Spleen (tissue), 11 donors: ENCODE results near the gene PTMS. TPM values are rescaled to one million over a fixed set of nuclear protein-coding genes. Genes with fewer than 3 reads are reported as not detected.
A peak's percentile ranks its signal among the peaks of the same experiment; 100 is the strongest.

Experiments
- DNase-seq: peaks from one replicate; pipeline ENCODE4 v3.0.0-alpha.2; 2020
- H3K27ac ChIP-seq, 8 donors: fragments of 200-600 bp; sonication (generic) in 7 of 8; 1 replicate in 4 of 8; 2 replicates in 4 of 8; pipeline versions ENCODE4 v1.5.0 to v1.8.0; 2016 to 2021; ENCODE audit warnings: inconsistent platforms in 4 of 8, mild to moderate bottlenecking in 4 of 8, moderate library complexity in 1 of 8
- H3K27me3 ChIP-seq, 7 donors: fragments of 200-600 bp; sonication (generic) in 6 of 7; replicated peaks in 1 of 7; 1 replicate in 4 of 7; 2 replicates in 3 of 7; pipeline versions ENCODE4 v1.5.0 to v1.8.0; 2016 to 2021; ENCODE audit warnings: inconsistent platforms in 3 of 7, mild to moderate bottlenecking in 1 of 7
- H3K36me3 ChIP-seq, 6 donors: fragments of 200-600 bp; sonication (generic) in 5 of 6; 1 replicate in 4 of 6; 2 replicates in 2 of 6; pipeline versions ENCODE4 v1.5.0 to v1.8.0; 2016 to 2021; ENCODE audit warnings: inconsistent platforms in 2 of 6
- H3K4me1 ChIP-seq, 6 donors: fragments of 200-600 bp; sonication (generic) in 5 of 6; 1 replicate in 3 of 6; 2 replicates in 3 of 6; pipeline versions ENCODE4 v1.5.0 to v1.8.0; 2016 to 2021; ENCODE audit warnings: inconsistent platforms in 3 of 6
- H3K4me3 ChIP-seq, 8 donors: fragments of 200-600 bp; sonication (generic) in 7 of 8; 1 replicate in 4 of 8; 2 replicates in 4 of 8; pipeline versions ENCODE4 v1.5.0 to v1.8.0; 2016 to 2021; ENCODE audit warnings: inconsistent platforms in 4 of 8, mild to moderate bottlenecking in 4 of 8, moderate library complexity in 2 of 8
- H3K9me3 ChIP-seq, 8 donors: fragments of 200-600 bp; sonication (generic) in 7 of 8; 1 replicate in 4 of 8; 2 replicates in 4 of 8; pipeline versions ENCODE4 v1.5.0 to v1.8.0; 2016 to 2021; ENCODE audit warnings: inconsistent platforms in 4 of 8
- CTCF ChIP-seq, 11 experiments: fragments of 200-600 bp in 7 of 11; fragments of 450-650 bp in 4 of 11; sonication (generic) in 4 of 11; IDR thresholded peaks in 8 of 11; conservative IDR thresholded peaks in 3 of 11; 1 replicate in 7 of 11; 2 replicates in 4 of 11; pipeline versions ENCODE4 v1.4.0 to v1.8.0; 2016 to 2021; ENCODE audit warnings: antibody characterized with exemption in 11 of 11, inconsistent platforms in 4 of 11, mild to moderate bottlenecking in 1 of 11
- POLR2A ChIP-seq, 3 donors: fragments of 450-650 bp; IDR thresholded peaks; one replicate each; pipeline ENCODE4 v1.5.1; 2017; ENCODE audit warnings: antibody characterized with exemption in 3 of 3, mild to moderate bottlenecking in 1 of 3
- POLR2AphosphoS5 ChIP-seq, 3 donors: sonication (generic); formaldehyde crosslinking; IDR thresholded peaks; one replicate each; pipeline ENCODE4 v1.5.1; 2017; ENCODE audit warnings: antibody characterized with exemption in 3 of 3
- WGBS, 5 donors: extraction: QIAGEN DNeasy Blood & Tissue Kit in 3 of 5; methylation state at CpG; one replicate each; pipeline versions ENCODE4 v1.1.5 to v1.1.7; 2013 to 2018; 5-methylcytosine and 5-hydroxymethylcytosine counted together
- intact Hi-C: fragments of 100-400 bp; cut with DNase I; formaldehyde crosslinking; loops from one replicate; pipeline ENCODE4 v1.15.0; 2023; ENCODE audit warnings: low total_unique reads
- polyA plus RNA-seq, 3 donors: library from polyadenylated mRNA; stranded (reverse); fragments of 200-250 nt; gene quantifications; one replicate each; pipeline ENCODE4 v1.2.1, GENCODE V29; 2013
- total RNA-seq, 7 donors: library from RNA; depleted of rRNA in 3 of 7; stranded (reverse); fragments of >200 nt in 3 of 7; fragmentation: NEBNext Ultra II Directional in 4 of 7; extraction: Animal tissue kit (Norgen Biotek cat#: 25700) in 4 of 7; gene quantifications; one replicate each; pipeline versions ENCODE4 v1.1.0 to v1.2.1, GENCODE V29; 2016 to 2021
- donor health status: healthy with polysubstance abuse.
- donor health status: DM: no; HTN: no; CAD: no; lungs with moderate emphysema.
- donor health status: DM: no; HTN: no; CAD: no.
- donor health status: Bipolar disorder and iron deficiency.
- donor health status: healthy.
- donor health status: DM: no; HTN: no; CAD: no.
- donor health status: DM: yes; HTN: yes; CAD: no.

PTMS gene
- total and polyA plus RNA-seq, 10 donors: 47.4 to 169 (median 89.2) TPM

DNA sequence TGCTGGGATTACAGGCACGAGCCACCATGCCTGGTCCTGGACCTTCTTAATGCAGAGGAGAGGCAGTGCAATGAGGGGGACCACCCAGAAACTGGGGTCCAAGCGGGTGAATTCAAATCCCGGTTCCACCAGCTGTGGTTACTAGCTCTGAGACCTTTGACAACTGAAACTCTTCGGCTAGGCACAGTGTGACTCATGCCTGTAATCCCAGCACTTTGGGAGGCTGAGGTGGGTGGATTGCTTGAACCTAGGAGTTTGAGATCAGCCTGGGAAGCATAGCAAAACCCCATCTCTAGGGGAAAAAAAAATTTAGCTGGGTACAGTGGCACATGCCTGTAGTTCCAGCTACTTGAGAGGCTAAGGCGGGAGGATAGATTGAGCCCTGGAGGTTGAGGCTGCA is 18.1 kb downstream of the PTMS start:
- intact Hi-C loops: no loop called here
- H3K27me3 ChIP-seq: no peaks in the 10 kb centered on the region
- H3K4me3 ChIP-seq: no peak overlapping the region
- no peaks in the 10 kb centered on the region for H3K9me3 ChIP-seq
- no peak for DNase-seq
- peaks cover 0 to 47% (median 22%) of the 10 kb centered on the region in 6 donors for H3K4me1 ChIP-seq
- WGBS, 5 donors: 54 to 87% (median 69%) methylated on average over 5 of the region's 5 CpGs
- TF ChIP-seq CTCF (IDR thresholded peaks at IDR 0.05 in 8 of 11, conservative IDR thresholded peaks at IDR 0.05 in 3 of 11) (no peak), POLR2AphosphoS5 (IDR thresholded peaks at IDR 0.05) (no peak), POLR2A (IDR thresholded peaks at IDR 0.05) (no peak)
- H3K36me3 ChIP-seq: no peaks in the 10 kb centered on the region
- H3K27ac ChIP-seq: peak overlapping the region in 2 of 8 donors; percentile 10 to 28

DNA sequence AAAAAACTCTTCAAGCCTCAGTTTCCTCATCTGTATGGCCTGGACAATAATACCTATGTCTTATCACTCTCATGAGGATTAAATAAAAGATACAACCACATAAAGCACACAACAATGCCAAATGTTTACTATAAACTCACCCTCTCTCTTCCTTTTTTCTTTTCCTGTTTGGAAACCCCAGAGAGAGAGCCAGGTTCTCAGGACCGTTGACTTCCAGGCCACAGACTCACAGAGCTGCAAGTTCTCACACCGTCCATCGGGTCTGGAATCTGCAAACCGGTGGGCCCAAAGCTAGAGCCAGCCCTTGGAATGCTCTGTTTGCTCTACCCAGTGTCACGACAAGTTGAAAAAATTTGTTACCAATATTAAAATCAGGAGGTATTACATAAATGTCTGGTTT is 18.6 kb downstream of the PTMS start:
- peaks cover 0 to 51% (median 24%) of the 10 kb centered on the region in 6 donors for H3K4me1 ChIP-seq
- H3K27ac ChIP-seq: peak overlapping the region in 2 of 8 donors; percentile 10 to 28
- no peaks in the 10 kb centered on the region for H3K27me3 ChIP-seq
- intact Hi-C loops: no loop called here
- H3K4me3 ChIP-seq: no peak overlapping the region
- TF ChIP-seq POLR2A (IDR thresholded peaks at IDR 0.05): no peak
- no peak for TF ChIP-seq CTCF (IDR thresholded peaks at IDR 0.05 in 8 of 11, conservative IDR thresholded peaks at IDR 0.05 in 3 of 11)
- TF ChIP-seq POLR2AphosphoS5 (IDR thresholded peaks at IDR 0.05): no peak
- H3K36me3 ChIP-seq: no peaks in the 10 kb centered on the region
- DNase-seq: no peak
- 39 to 64% (median 58%) methylated on average over 5 of the region's 5 CpGs for WGBS, 5 donors
- H3K9me3 ChIP-seq: no peaks in the 10 kb centered on the region

DNA sequence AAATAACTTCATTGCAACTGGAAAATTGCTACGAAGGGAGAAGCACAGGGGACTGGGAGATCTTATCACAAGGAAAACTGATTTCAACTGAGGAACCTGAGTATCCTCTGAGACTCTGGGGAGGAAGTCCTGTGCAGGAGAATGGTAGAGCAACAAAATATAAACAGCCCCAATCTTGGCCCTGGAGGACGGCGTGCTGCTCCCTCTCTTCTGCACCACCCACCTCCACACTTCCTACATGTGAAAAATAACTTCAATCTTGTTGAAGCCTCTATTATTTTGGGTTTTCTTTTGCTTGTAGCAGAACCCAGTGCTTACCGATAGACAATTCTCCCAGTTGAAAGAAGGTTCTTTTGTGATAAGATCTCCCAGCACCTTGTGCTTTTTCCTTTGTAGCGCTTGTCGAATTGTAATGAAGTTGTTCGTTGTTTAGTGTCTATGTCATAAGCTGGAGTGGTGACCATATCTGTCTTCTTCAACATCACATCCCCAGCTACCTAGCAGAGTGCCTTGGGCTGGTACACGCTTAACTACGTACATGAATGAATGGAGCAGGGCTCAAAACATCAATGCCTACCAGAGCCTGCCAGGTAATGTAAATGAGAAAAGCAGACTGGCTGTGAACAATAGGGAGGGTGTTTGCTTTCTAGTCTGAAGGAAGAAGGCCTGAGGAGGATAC is 20.4 kb downstream of the PTMS start:
- TF ChIP-seq POLR2A (IDR thresholded peaks at IDR 0.05) (no peak), CTCF (IDR thresholded peaks at IDR 0.05 in 8 of 11, conservative IDR thresholded peaks at IDR 0.05 in 3 of 11) (no peak), POLR2AphosphoS5 (IDR thresholded peaks at IDR 0.05) (no peak)
- Histone ChIP-seq H3K4me3 (no peak overlapping the region), H3K9me3 (no peaks in the 10 kb centered on the region), H3K27me3 (no peaks in the 10 kb centered on the region), H3K36me3 (no peaks in the 10 kb centered on the region), H3K27ac (peak overlapping the region in 5 of 8 donors; percentile 31 to 49 (median 43)), H3K4me1 (peaks cover 0 to 54% (median 29%) of the 10 kb centered on the region in 6 donors)
- DNase-seq: no peak
- WGBS, 5 donors: 51 to 65% (median 61%) methylated on average over 9 of the region's 9 CpGs
- intact Hi-C loops: no loop called here

GRCh38 chr12:6787309-6787708 is 21.1 kb downstream of the PTMS start:
- DNase-seq: peak; percentile 25
- Histone ChIP-seq H3K27ac (peak overlapping the region in 5 of 8 donors; percentile 31 to 49 (median 43)), H3K9me3 (no peaks in the 10 kb centered on the region), H3K4me1 (peaks cover 0 to 60% (median 35%) of the 10 kb centered on the region in 6 donors), H3K27me3 (no peaks in the 10 kb centered on the region), H3K4me3 (no peak overlapping the region), H3K36me3 (no peaks in the 10 kb centered on the region)
- TF ChIP-seq POLR2A (IDR thresholded peaks at IDR 0.05) (no peak), POLR2AphosphoS5 (IDR thresholded peaks at IDR 0.05) (no peak), CTCF (IDR thresholded peaks at IDR 0.05 in 8 of 11, conservative IDR thresholded peaks at IDR 0.05 in 3 of 11) (no peak)
- intact Hi-C loops: no loop called here
- WGBS, 5 donors: 88 to 96% (median 95%) methylated on average over 5 of the region's 5 CpGs
